ENCODE measurements around the gene SRRM4. TPM values are rescaled to one million over a fixed set of nuclear protein-coding genes. Genes with fewer than 3 reads are reported as not detected.

Gene SRRM4
- total and polyA plus RNA-seq, 2 experiments from 2014 or later, result 0.21 to 0.46 TPM

DNA sequence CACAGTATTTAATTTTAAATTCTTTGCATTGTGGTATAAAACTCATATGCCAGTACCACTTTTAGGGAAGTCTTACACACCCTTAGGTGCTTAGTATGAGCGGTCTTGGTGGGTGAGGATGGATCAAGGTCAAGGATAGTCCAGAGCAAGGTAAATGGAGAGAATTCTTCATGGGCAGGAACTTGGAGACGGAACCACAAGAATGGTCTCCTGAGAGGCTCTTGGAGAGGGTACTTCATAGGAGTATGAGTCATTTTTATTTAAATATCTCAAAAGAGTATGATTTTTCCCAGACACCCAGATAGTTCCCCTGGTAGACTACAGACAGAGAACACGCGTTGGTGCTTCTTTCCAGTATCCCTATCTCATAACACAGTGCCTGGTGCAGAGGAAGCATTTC lies 219.3 kb downstream of the SRRM4 start:
- H3K4me1 ChIP-seq (ENCODE audit: low read depth), result peaks cover 13% of the 10 kb centered on the region
- TF ChIP-seq CTCF (IDR thresholded peaks at IDR 0.05; ENCODE audit: low read depth, low read length), result no peak
- no peaks in the 10 kb centered on the region for H3K36me3 ChIP-seq
- no peaks in the 10 kb centered on the region for H3K27me3 ChIP-seq
- H3K4me3 ChIP-seq, result no peak overlapping the region
- no peak overlapping the region for H3K27ac ChIP-seq
- DNase-seq (ENCODE audit: low read depth in 1 of 2, low spot score in 1 of 2), result no peak
- H3K9me3 ChIP-seq (ENCODE audit: low read depth), result no peaks in the 10 kb centered on the region

DNA sequence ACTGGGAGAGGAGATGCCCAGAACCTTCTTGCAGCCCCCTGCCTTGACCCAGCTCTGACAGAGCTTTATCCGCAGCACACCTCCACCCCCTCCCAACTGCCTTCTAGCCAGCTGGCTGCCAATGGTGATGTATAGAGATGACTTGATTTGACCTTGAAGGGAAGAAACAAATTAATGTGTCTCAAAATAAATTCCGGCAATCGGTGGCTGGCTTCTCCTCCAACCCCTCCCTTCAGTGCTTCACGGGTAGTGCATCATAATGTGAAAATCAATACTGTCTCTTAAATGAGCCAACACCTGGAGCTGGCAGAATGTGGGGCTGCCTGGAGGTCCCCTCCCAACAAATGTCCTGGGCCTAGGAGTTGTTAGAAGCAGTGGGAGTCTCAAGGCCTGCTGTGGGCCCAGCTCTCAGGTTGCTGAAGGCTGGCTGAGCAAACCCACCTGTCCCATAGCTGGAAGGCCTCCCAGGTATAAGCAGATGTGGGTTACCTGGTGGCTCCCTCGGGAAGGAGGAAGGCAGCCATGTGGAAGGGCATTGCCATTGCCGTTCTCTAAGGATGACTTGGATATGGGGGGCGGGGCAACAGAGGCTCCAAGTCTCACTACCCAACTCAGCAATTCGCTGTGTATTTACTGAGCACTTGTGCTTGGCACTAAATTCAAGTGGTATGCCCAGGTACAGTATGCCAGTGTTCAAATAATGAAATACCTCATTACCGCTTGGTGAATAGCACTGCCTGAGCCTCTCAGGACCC lies 220.6 kb downstream of the SRRM4 start:
- Histone ChIP-seq H3K4me3 (no peak overlapping the region), H3K4me1 (ENCODE audit: low read depth) (peaks cover 13% of the 10 kb centered on the region), H3K9me3 (ENCODE audit: low read depth) (no peaks in the 10 kb centered on the region), H3K36me3 (no peaks in the 10 kb centered on the region), H3K27me3 (no peaks in the 10 kb centered on the region), H3K27ac (no peak overlapping the region)
- no peak for DNase-seq (ENCODE audit: low read depth in 1 of 2, low spot score in 1 of 2)
- TF ChIP-seq CTCF (IDR thresholded peaks at IDR 0.05; ENCODE audit: low read depth, low read length), result no peak

GRCh38 chr12:119202544-119202943 lies 221.2 kb downstream of the SRRM4 start:
- DNase-seq (ENCODE audit: low read depth in 1 of 2, low spot score in 1 of 2), result no peak
- H3K27ac ChIP-seq, result no peak overlapping the region
- peaks cover 13% of the 10 kb centered on the region for H3K4me1 ChIP-seq (ENCODE audit: low read depth)
- H3K36me3 ChIP-seq, result no peaks in the 10 kb centered on the region
- H3K4me3 ChIP-seq, result no peak overlapping the region
- H3K27me3 ChIP-seq, result no peaks in the 10 kb centered on the region
- H3K9me3 ChIP-seq (ENCODE audit: low read depth), result no peaks in the 10 kb centered on the region
- no peak for TF ChIP-seq CTCF (IDR thresholded peaks at IDR 0.05; ENCODE audit: low read depth, low read length)

DNA sequence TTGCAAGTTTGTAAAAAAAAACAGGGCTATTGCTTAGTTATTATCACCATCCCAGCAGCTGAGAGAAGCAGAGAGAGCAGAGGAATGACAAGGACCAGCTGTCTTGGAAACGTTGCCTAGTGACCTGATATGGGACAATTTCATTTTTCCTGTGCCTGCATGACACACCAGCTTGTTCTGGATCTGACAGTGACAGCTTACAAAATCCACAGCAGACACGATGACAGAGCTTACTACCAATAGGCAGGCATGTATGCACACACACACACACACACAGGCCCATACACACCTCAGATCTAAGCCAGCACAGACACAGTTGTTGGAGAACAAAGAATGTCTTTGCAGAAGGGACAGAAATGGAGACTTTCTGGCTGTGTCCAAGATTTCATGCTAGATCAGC lies 222.8 kb downstream of the SRRM4 start:
- H3K4me1 ChIP-seq (ENCODE audit: low read depth), result peaks cover 13% of the 10 kb centered on the region
- no peak overlapping the region for H3K27ac ChIP-seq
- no peaks in the 10 kb centered on the region for H3K36me3 ChIP-seq
- no peak overlapping the region for H3K4me3 ChIP-seq
- H3K9me3 ChIP-seq (ENCODE audit: low read depth), result no peaks in the 10 kb centered on the region
- no peak for DNase-seq (ENCODE audit: low read depth in 1 of 2, low spot score in 1 of 2)
- no peak for TF ChIP-seq CTCF (IDR thresholded peaks at IDR 0.05; ENCODE audit: low read depth, low read length)
- H3K27me3 ChIP-seq, result no peaks in the 10 kb centered on the region

DNA sequence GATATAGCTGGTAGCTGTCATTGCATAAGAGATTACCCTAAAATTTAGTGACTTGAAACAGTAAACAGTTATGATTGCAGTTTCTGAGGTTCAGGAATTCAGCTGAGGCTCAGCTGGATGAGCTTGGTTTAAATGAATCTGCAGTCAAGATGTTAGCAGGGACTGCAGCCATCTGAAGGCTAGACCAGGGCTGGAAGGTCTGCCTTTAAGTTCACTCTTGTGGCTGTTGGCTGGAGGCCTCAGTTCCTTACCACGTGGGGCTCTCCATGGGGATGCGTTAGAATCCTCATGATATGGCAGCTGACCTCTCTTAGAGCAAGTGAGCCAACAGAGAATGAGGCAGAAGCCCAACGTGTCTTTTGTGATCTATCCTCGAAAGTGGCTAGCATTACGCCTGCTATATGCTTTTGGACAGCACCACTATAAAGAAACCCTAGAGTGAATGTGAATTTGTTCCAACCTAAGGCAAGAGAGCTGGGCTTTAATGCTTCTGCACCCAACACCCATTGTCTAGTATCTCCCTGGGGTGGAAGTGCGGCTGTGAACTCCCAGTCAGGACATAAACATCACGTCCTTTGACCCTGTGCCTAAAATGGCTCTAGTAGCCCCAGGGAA lies 223.4 kb downstream of the SRRM4 start:
- peaks cover 13% of the 10 kb centered on the region for H3K4me1 ChIP-seq (ENCODE audit: low read depth)
- H3K27me3 ChIP-seq, result no peaks in the 10 kb centered on the region
- no peak for TF ChIP-seq CTCF (IDR thresholded peaks at IDR 0.05; ENCODE audit: low read depth, low read length)
- no peak overlapping the region for H3K27ac ChIP-seq
- no peaks in the 10 kb centered on the region for H3K9me3 ChIP-seq (ENCODE audit: low read depth)
- H3K4me3 ChIP-seq, result no peak overlapping the region
- no peak for DNase-seq (ENCODE audit: low read depth in 1 of 2, low spot score in 1 of 2)
- H3K36me3 ChIP-seq, result no peaks in the 10 kb centered on the region
